ENCODE data around the gene OR6C2. TPM values are rescaled to one million over a fixed set of nuclear protein-coding genes. Genes with fewer than 3 reads are reported as not detected.
"Not testable (repeated sequence)": the region's sequence is repeated elsewhere in the genome, so short reads cannot be mapped to it uniquely, and the experiment has no call there.

OR6C2 gene
- polyA plus RNA-seq, 4 donors, result not detected

GRCh38 chr12:55414889-55415288, 29.0 kb upstream of the OR6C2 start:
- not testable (repeated sequence) for H3K9me3 ChIP-seq (ENCODE audit: control insufficient read depth in 2 of 2, insufficient read depth in 1 of 2, low read depth in 1 of 2, low read length in 1 of 2); H3K27me3 ChIP-seq (ENCODE audit: control insufficient read depth in 3 of 3, insufficient read depth in 3 of 3, low read length in 3 of 3); FAIRE-seq; H3K4me1 ChIP-seq (ENCODE audit: control insufficient read depth in 3 of 3, insufficient read depth in 2 of 3, low read depth in 1 of 3, low read length in 2 of 3); H3K4me3 ChIP-seq (ENCODE audit: low read depth in 1 of 3, low read length in 3 of 3); DNase-seq; H3K36me3 ChIP-seq (ENCODE audit: control insufficient read depth in 3 of 3, insufficient read depth in 2 of 3, low read depth in 1 of 3, low read length in 3 of 3); H3K27ac ChIP-seq (ENCODE audit: low read depth in 1 of 3, low read length in 2 of 3)
- 0 to 11% (median 6%) methylated on average over 1 to 10 of the region's 34 CpGs for WGBS, 3 donors

- H3K27ac ChIP-seq (ENCODE audit: low read depth in 1 of 3, low read length in 2 of 3), result no peak overlapping the region
- no peaks in the 10 kb centered on the region for H3K4me1 ChIP-seq (ENCODE audit: control insufficient read depth in 3 of 3, insufficient read depth in 2 of 3, low read depth in 1 of 3, low read length in 2 of 3)
- H3K9me3 ChIP-seq (ENCODE audit: control insufficient read depth in 2 of 2, insufficient read depth in 1 of 2, low read depth in 1 of 2, low read length in 1 of 2), result no peaks in the 10 kb centered on the region
- H3K36me3 ChIP-seq (ENCODE audit: control insufficient read depth in 3 of 3, insufficient read depth in 2 of 3, low read depth in 1 of 3, low read length in 3 of 3), result no peaks in the 10 kb centered on the region
- FAIRE-seq (no peak), DNase-seq (no peak)
- 67 to 97% (median 95%) methylated on average over 1 of the region's 1 CpG for WGBS, 3 donors
- no peak overlapping the region for H3K4me3 ChIP-seq (ENCODE audit: low read depth in 1 of 3, low read length in 3 of 3)
- no peaks in the 10 kb centered on the region for H3K27me3 ChIP-seq (ENCODE audit: control insufficient read depth in 3 of 3, insufficient read depth in 3 of 3, low read length in 3 of 3)
Measured at GRCh38 chr12:55416961-55417360, 26.9 kb upstream of the OR6C2 start.

GRCh38 chr12:55420307-55420962, 23.4 kb upstream of the OR6C2 start:
- no peak for FAIRE-seq
- Histone ChIP-seq H3K4me1 (ENCODE audit: control insufficient read depth in 3 of 3, insufficient read depth in 2 of 3, low read depth in 1 of 3, low read length in 2 of 3) (no peaks in the 10 kb centered on the region), H3K27me3 (ENCODE audit: control insufficient read depth in 3 of 3, insufficient read depth in 3 of 3, low read length in 3 of 3) (no peaks in the 10 kb centered on the region), H3K4me3 (ENCODE audit: low read depth in 1 of 3, low read length in 3 of 3) (no peak overlapping the region), H3K9me3 (ENCODE audit: control insufficient read depth in 2 of 2, insufficient read depth in 1 of 2, low read depth in 1 of 2, low read length in 1 of 2) (no peaks in the 10 kb centered on the region), H3K36me3 (ENCODE audit: control insufficient read depth in 3 of 3, insufficient read depth in 2 of 3, low read depth in 1 of 3, low read length in 3 of 3) (no peaks in the 10 kb centered on the region), H3K27ac (ENCODE audit: low read depth in 1 of 3, low read length in 2 of 3) (no peak overlapping the region)
- 67 to 80% (median 75%) methylated on average over 2 of the region's 2 CpGs for WGBS, 3 donors
- peak in 1 of 2 donors; percentile 5 for DNase-seq

DNA sequence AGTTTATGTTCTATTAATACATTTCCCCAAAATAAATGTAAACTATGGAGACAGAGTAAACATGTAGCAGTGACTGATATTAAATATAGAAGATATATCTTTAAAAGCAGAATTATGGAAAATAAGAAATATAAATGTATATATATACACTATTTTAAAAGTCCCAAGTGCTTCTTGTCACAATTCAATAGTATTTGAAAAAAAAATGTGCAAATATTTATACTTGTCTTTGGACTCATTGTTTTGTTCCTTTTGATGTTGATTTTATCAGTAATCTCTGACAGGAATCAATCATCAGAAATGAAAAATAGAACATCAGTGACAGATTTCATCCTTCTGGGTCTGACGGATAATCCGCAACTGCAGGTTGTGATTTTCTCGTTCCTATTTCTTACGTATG, 17.9 kb upstream of the OR6C2 start, which contains the start of gene OR6C76:
TSS of gene OR6C76 (plus strand) at position 301 of the 400 bp plus-strand sequence. CDS start at position 301, 0 bp downstream.
- FAIRE-seq (no peak), DNase-seq (no peak)
- Histone ChIP-seq H3K9me3 (ENCODE audit: control insufficient read depth in 2 of 2, insufficient read depth in 1 of 2, low read depth in 1 of 2, low read length in 1 of 2) (no peaks in the 10 kb centered on the region), H3K4me1 (ENCODE audit: control insufficient read depth in 3 of 3, insufficient read depth in 2 of 3, low read depth in 1 of 3, low read length in 2 of 3) (no peaks in the 10 kb centered on the region), H3K27ac (ENCODE audit: low read depth in 1 of 3, low read length in 2 of 3) (no peak within 1 kb of the TSS), H3K36me3 (ENCODE audit: control insufficient read depth in 3 of 3, insufficient read depth in 2 of 3, low read depth in 1 of 3, low read length in 3 of 3) (no peaks in the 10 kb centered on the region), H3K4me3 (ENCODE audit: low read depth in 1 of 3, low read length in 3 of 3) (no peak within 1 kb of the TSS), H3K27me3 (ENCODE audit: control insufficient read depth in 3 of 3, insufficient read depth in 3 of 3, low read length in 3 of 3) (no peaks in the 10 kb centered on the region)
- WGBS, 3 donors, result 78 to 89% (median 80%) methylated on average over 4 of the region's 4 CpGs

- no peaks in the 10 kb centered on the region for H3K27me3 ChIP-seq (ENCODE audit: control insufficient read depth in 3 of 3, insufficient read depth in 3 of 3, low read length in 3 of 3)
- DNase-seq, result no peak
- WGBS, 3 donors, result 10 to 21% (median 13%) methylated on average over 1 of the region's 1 CpG
Measured at GRCh38 chr12:55428331-55429243, 15.3 kb upstream of the OR6C2 start.

DNA sequence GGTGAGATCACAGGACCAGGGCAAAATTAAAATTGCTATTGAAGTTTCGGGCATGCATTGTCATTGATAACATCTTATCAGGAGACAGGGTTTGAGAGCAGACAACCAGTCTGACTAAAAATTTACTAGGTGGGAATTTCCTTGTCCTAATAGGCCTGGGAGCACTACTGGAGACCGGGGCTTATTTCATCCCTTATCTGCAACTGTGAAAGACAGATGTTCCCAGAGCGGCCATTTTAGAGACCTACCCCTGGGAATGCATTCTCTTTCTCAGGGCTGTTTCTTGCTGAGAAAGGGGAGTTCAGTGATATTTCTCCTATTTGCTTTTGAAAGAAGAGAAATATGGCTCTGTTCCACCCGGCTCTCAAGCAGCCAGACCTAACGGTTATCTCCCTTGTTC, 2.6 kb upstream of the OR6C2 start:
- not testable (repeated sequence) for H3K27me3 ChIP-seq (ENCODE audit: control insufficient read depth in 3 of 3, insufficient read depth in 3 of 3, low read length in 3 of 3); H3K36me3 ChIP-seq (ENCODE audit: control insufficient read depth in 3 of 3, insufficient read depth in 2 of 3, low read depth in 1 of 3, low read length in 3 of 3); FAIRE-seq; H3K4me1 ChIP-seq (ENCODE audit: control insufficient read depth in 3 of 3, insufficient read depth in 2 of 3, low read depth in 1 of 3, low read length in 2 of 3); H3K9me3 ChIP-seq (ENCODE audit: control insufficient read depth in 2 of 2, insufficient read depth in 1 of 2, low read depth in 1 of 2, low read length in 1 of 2); H3K27ac ChIP-seq (ENCODE audit: low read depth in 1 of 3, low read length in 2 of 3); H3K4me3 ChIP-seq (ENCODE audit: low read depth in 1 of 3, low read length in 3 of 3); DNase-seq
- WGBS, 3 donors, result 72 to 89% (median 76%) methylated on average over 5 of the region's 5 CpGs

More at GRCh38 chr12:55428331-55429243, 15.3 kb upstream of the OR6C2 start:
- Histone ChIP-seq H3K36me3 (ENCODE audit: control insufficient read depth in 3 of 3, insufficient read depth in 2 of 3, low read depth in 1 of 3, low read length in 3 of 3) (no peaks in the 10 kb centered on the region), H3K27ac (ENCODE audit: low read depth in 1 of 3, low read length in 2 of 3) (no peak overlapping the region), H3K9me3 (ENCODE audit: control insufficient read depth in 2 of 2, insufficient read depth in 1 of 2, low read depth in 1 of 2, low read length in 1 of 2) (no peaks in the 10 kb centered on the region), H3K4me1 (ENCODE audit: control insufficient read depth in 3 of 3, insufficient read depth in 2 of 3, low read depth in 1 of 3, low read length in 2 of 3) (no peaks in the 10 kb centered on the region), H3K4me3 (ENCODE audit: low read depth in 1 of 3, low read length in 3 of 3) (no peak overlapping the region)
- no peak for FAIRE-seq

- H3K4me3 ChIP-seq (ENCODE audit: low read depth in 1 of 3, low read length in 3 of 3), result no peak overlapping the region
- no peaks in the 10 kb centered on the region for H3K9me3 ChIP-seq (ENCODE audit: control insufficient read depth in 2 of 2, insufficient read depth in 1 of 2, low read depth in 1 of 2, low read length in 1 of 2)
- H3K4me1 ChIP-seq (ENCODE audit: control insufficient read depth in 3 of 3, insufficient read depth in 2 of 3, low read depth in 1 of 3, low read length in 2 of 3), result no peaks in the 10 kb centered on the region
- FAIRE-seq (no peak), DNase-seq (no peak)
- no peaks in the 10 kb centered on the region for H3K36me3 ChIP-seq (ENCODE audit: control insufficient read depth in 3 of 3, insufficient read depth in 2 of 3, low read depth in 1 of 3, low read length in 3 of 3)
- no peak overlapping the region for H3K27ac ChIP-seq (ENCODE audit: low read depth in 1 of 3, low read length in 2 of 3)
- 98 to 100% (median 98%) methylated on average over 1 of the region's 1 CpG for WGBS, 3 donors
- H3K27me3 ChIP-seq (ENCODE audit: control insufficient read depth in 3 of 3, insufficient read depth in 3 of 3, low read length in 3 of 3), result no peaks in the 10 kb centered on the region
Measured at GRCh38 chr12:55445357-55445756, 1.5 kb downstream of the OR6C2 start.

DNA sequence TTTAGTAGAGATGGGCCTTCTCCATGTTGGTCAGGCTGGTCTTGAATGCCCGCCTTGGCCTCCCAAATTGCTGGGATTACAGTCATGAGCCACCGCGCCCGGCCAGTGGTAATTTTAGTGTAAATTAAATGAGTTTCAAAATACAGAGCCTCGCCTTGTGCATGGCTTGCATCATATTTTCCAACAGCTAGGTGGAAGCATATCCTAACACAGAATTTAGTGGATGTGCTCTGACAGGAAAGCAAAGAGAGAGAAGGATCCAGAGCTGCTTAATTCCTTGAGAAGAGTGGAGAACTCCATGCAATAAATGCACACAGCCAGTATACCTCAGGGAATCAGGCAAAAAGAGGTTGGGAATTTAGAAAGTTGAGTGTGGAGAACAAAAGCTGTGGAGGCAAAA, 2.5 kb downstream of the OR6C2 start:
- no peaks in the 10 kb centered on the region for H3K9me3 ChIP-seq (ENCODE audit: control insufficient read depth in 2 of 2, insufficient read depth in 1 of 2, low read depth in 1 of 2, low read length in 1 of 2)
- H3K27me3 ChIP-seq (ENCODE audit: control insufficient read depth in 3 of 3, insufficient read depth in 3 of 3, low read length in 3 of 3), result no peaks in the 10 kb centered on the region
- no peaks in the 10 kb centered on the region for H3K4me1 ChIP-seq (ENCODE audit: control insufficient read depth in 3 of 3, insufficient read depth in 2 of 3, low read depth in 1 of 3, low read length in 2 of 3)
- DNase-seq (peak in 1 of 2 donors; percentile 35), FAIRE-seq (no peak)
- H3K27ac ChIP-seq (ENCODE audit: low read depth in 1 of 3, low read length in 2 of 3), result no peak overlapping the region
- H3K36me3 ChIP-seq (ENCODE audit: control insufficient read depth in 3 of 3, insufficient read depth in 2 of 3, low read depth in 1 of 3, low read length in 3 of 3), result no peaks in the 10 kb centered on the region
- H3K4me3 ChIP-seq (ENCODE audit: low read depth in 1 of 3, low read length in 3 of 3), result no peak overlapping the region
- WGBS, 3 donors, result 52 to 79% (median 63%) methylated on average over 5 of the region's 5 CpGs

All from small intestine (tissue), 7 donors.